HEK293 (cell line): Measurements from ENCODE around the gene BAG5.

Source experiments
- CTCF ChIA-PET: fragments of 350-600 bp; formaldehyde crosslinking; extraction: SDS; loops from one replicate; lab custom pipeline; 2021; ENCODE audit warnings: antibody characterized with exemption; lab: Yijun Ruan, JAX
- POLR2A ChIA-PET: fragments of 300-600 bp; formaldehyde crosslinking; extraction: SDS; loops from one replicate; lab custom pipeline; 2020; ENCODE audit warnings: antibody characterized with exemption, inconsistent platforms; lab: Yijun Ruan, JAX
- H3K27ac ChIP-seq: fragments of 200-500 bp; sonication (Bioruptor generic); 2 replicates; pipeline ENCODE4 v1.5.1; 2014; ENCODE audit warnings: low read depth, low read length, control low read depth, inconsistent platforms; ENCODE audit errors: extremely low read depth
- H3K36me3 ChIP-seq, 2 experiments: fragments of 200-500 bp in 1 of 2; sonication (Bioruptor generic) in 1 of 2; 1 replicate in 1 of 2; 2 replicates in 1 of 2; pipeline ENCODE4 v1.5.1; 2014 to 2017; ENCODE audit warnings: inconsistent platforms in 2 of 2, low read length in 2 of 2; ENCODE audit not compliant: control insufficient read depth in 2 of 2, insufficient read depth in 1 of 2
- H3K4me1 ChIP-seq: fragments of 200-500 bp; sonication (Bioruptor generic); 2 replicates; pipeline ENCODE4 v1.5.1; 2014; ENCODE audit warnings: mild to moderate bottlenecking, low read length, inconsistent platforms; ENCODE audit not compliant: control insufficient read depth, insufficient read depth
- H3K4me3 ChIP-seq: 2 replicates; pipeline ENCODE4 v1.5.1; 2011; ENCODE audit warnings: low read depth, mild to moderate bottlenecking, control low read depth, low read length, moderate library complexity
- H3K9me3 ChIP-seq: fragments of 200-500 bp; sonication (Bioruptor generic); 2 replicates; pipeline ENCODE4 v1.5.1; 2014; ENCODE audit warnings: low read depth, low read length, inconsistent platforms; ENCODE audit not compliant: control insufficient read depth, insufficient read depth
- KLF10 ChIP-seq: fragments of 450-650 bp; IDR thresholded peaks from 2 replicates; pipeline ENCODE4 v1.5.1; 2018; ENCODE audit warnings: missing biosample characterization, mild to moderate bottlenecking, missing genetic modification characterization
- KLF16 ChIP-seq: fragments of 450-650 bp; formaldehyde crosslinking; IDR thresholded peaks from 2 replicates; pipeline ENCODE4 v1.5.1; 2017; ENCODE audit warnings: missing biosample characterization, missing genetic modification characterization
- KLF9 ChIP-seq: fragments of 450-650 bp; formaldehyde crosslinking; IDR thresholded peaks from 2 replicates; pipeline ENCODE4 v1.5.1; 2016; ENCODE audit warnings: missing biosample characterization, missing genetic modification characterization, low read depth
- SP3 ChIP-seq: fragments of 450-650 bp; formaldehyde crosslinking; IDR thresholded peaks from 2 replicates; pipeline ENCODE4 v1.5.1; 2016; ENCODE audit warnings: missing biosample characterization, missing genetic modification characterization
- ZBTB17 ChIP-seq: fragments of 450-650 bp; formaldehyde crosslinking; IDR thresholded peaks from 2 replicates; pipeline ENCODE4 v1.5.1; 2016; ENCODE audit warnings: missing biosample characterization, missing genetic modification characterization
- ZBTB7A ChIP-seq: fragments of 450-650 bp; formaldehyde crosslinking; IDR thresholded peaks from 2 replicates; pipeline ENCODE4 v1.5.1; 2016; ENCODE audit warnings: low read depth, missing biosample characterization, missing genetic modification characterization
- ZFHX2 ChIP-seq: fragments of 450-650 bp; formaldehyde crosslinking; conservative IDR thresholded peaks from 2 replicates; pipeline ENCODE4 v1.5.1; 2016; ENCODE audit warnings: missing biosample characterization, missing genetic modification characterization
- ZFP37 ChIP-seq: fragments of 450-650 bp; formaldehyde crosslinking; IDR thresholded peaks from 2 replicates; pipeline ENCODE4 v1.5.1; 2016; ENCODE audit warnings: missing biosample characterization, missing genetic modification characterization
- ZIC2 ChIP-seq: fragments of 450-650 bp; formaldehyde crosslinking; IDR thresholded peaks from 2 replicates; pipeline ENCODE4 v1.5.1; 2016; ENCODE audit warnings: missing biosample characterization, missing genetic modification characterization
- ZNF10 ChIP-seq: fragments of 450-650 bp; formaldehyde crosslinking; IDR thresholded peaks from 2 replicates; pipeline ENCODE4 v1.5.1; 2017; ENCODE audit warnings: missing biosample characterization, missing genetic modification characterization
- ZNF266 ChIP-seq: fragments of 450-650 bp; formaldehyde crosslinking; IDR thresholded peaks from 2 replicates; pipeline ENCODE4 v1.5.1; 2016; ENCODE audit warnings: missing biosample characterization, missing genetic modification characterization, low read depth
- ZNF292 ChIP-seq: fragments of 450-650 bp; formaldehyde crosslinking; IDR thresholded peaks from 2 replicates; pipeline ENCODE4 v1.5.1; 2016; ENCODE audit warnings: low read depth, missing biosample characterization, missing genetic modification characterization, borderline replicate concordance
- ZNF510 ChIP-seq: fragments of 450-650 bp; formaldehyde crosslinking; IDR thresholded peaks from 2 replicates; pipeline ENCODE4 v1.5.1; 2018; ENCODE audit warnings: mild to moderate bottlenecking, missing genetic modification characterization, missing biosample characterization; ENCODE audit not compliant: insufficient replicate concordance
- ZNF529 ChIP-seq: fragments of 450-650 bp; formaldehyde crosslinking; IDR thresholded peaks from 2 replicates; pipeline ENCODE4 v1.5.1; 2017; ENCODE audit warnings: missing genetic modification characterization, missing biosample characterization; ENCODE audit not compliant: insufficient replicate concordance
- ZNF624 ChIP-seq: fragments of 450-650 bp; formaldehyde crosslinking; IDR thresholded peaks from 2 replicates; pipeline ENCODE4 v1.5.1; 2017; ENCODE audit warnings: missing biosample characterization, missing genetic modification characterization
- TF ChIP-seq, protein P1 (sequence below): fragments of 450-650 bp; formaldehyde crosslinking; IDR thresholded peaks from 2 replicates; pipeline ENCODE4 v1.5.1; 2016; ENCODE audit warnings: missing biosample characterization, missing genetic modification characterization
- TF ChIP-seq, protein P2 (sequence below): fragments of 450-650 bp; formaldehyde crosslinking; IDR thresholded peaks from 2 replicates; pipeline ENCODE4 v1.5.1; 2016; ENCODE audit warnings: missing biosample characterization, missing genetic modification characterization, low read depth
- TF ChIP-seq, protein P3 (sequence below): fragments of 450-650 bp; formaldehyde crosslinking; IDR thresholded peaks from 2 replicates; pipeline ENCODE4 v1.5.1; 2017; ENCODE audit warnings: missing biosample characterization, missing genetic modification characterization
- TF ChIP-seq, protein P4 (sequence below): fragments of 450-650 bp; formaldehyde crosslinking; IDR thresholded peaks from 2 replicates; pipeline ENCODE4 v1.5.1; 2016; ENCODE audit warnings: missing biosample characterization, missing genetic modification characterization
- TF ChIP-seq, protein P5 (sequence below): fragments of 450-650 bp; formaldehyde crosslinking; IDR thresholded peaks from 2 replicates; pipeline ENCODE4 v1.5.1; 2016; ENCODE audit warnings: missing biosample characterization, missing genetic modification characterization
- TF ChIP-seq, protein P6 (sequence below): fragments of 450-650 bp; IDR thresholded peaks from 2 replicates; pipeline ENCODE4 v1.5.1; 2018; ENCODE audit warnings: missing biosample characterization, missing genetic modification characterization

The BAG5 gene

DNA sequence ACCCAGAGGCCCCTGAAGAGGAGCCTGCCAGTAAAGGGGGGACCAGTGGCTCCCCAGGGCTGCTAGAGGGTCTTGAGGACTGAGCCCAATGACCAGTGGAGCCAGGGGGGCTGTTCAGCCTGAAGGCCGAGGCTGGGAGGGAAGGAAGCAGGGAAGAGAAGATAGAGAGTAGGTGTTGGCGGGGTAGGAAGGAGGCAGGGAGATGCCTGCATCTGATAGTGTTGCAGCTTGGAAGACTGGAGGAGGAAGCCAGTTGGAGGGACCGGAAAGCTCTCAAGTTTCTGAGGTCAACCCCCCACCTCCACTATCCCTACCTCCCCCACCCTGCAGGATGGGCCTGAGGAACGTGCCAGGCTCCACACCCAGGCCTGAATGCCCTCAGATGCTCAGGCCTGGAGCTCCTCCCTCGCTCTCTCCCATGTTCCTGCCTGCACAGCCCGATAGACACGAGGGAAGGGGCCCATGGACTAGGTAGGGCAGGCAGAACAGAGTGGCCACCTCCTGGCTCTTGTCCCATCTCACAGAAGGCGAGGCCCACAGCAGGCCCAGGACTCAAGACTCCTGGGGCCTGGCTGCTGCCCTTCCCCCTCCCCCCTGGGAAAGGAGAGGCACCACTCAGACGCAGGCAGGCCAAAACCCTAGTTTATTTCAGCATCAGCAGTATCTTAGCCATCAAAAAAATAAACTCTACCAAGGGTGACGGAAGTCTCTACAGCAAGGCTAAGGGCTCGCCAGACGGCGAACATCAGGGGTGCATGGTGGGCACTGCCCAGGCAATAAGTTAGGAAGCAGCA lies 43.2 kb downstream of the BAG5 start (continued):
- TF ChIP-seq, protein P1, sequence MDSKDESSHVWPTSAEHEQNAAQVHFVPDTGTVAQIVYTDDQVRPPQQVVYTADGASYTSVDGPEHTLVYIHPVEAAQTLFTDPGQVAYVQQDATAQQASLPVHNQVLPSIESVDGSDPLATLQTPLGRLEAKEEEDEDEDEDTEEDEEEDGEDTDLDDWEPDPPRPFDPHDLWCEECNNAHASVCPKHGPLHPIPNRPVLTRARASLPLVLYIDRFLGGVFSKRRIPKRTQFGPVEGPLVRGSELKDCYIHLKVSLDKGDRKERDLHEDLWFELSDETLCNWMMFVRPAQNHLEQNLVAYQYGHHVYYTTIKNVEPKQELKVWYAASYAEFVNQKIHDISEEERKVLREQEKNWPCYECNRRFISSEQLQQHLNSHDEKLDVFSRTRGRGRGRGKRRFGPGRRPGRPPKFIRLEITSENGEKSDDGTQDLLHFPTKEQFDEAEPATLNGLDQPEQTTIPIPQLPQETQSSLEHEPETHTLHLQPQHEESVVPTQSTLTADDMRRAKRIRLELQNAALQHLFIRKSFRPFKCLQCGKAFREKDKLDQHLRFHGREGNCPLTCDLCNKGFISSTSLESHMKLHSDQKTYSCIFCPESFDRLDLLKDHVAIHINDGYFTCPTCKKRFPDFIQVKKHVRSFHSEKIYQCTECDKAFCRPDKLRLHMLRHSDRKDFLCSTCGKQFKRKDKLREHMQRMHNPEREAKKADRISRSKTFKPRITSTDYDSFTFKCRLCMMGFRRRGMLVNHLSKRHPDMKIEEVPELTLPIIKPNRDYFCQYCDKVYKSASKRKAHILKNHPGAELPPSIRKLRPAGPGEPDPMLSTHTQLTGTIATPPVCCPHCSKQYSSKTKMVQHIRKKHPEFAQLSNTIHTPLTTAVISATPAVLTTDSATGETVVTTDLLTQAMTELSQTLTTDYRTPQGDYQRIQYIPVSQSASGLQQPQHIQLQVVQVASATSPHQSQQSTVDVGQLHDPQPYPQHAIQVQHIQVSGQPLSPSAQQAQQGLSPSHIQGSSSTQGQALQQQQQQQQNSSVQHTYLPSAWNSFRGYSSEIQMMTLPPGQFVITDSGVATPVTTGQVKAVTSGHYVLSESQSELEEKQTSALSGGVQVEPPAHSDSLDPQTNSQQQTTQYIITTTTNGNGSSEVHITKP (tag by site-specific recombination) = peak; percentile 86
- TF ChIP-seq, protein P2, sequence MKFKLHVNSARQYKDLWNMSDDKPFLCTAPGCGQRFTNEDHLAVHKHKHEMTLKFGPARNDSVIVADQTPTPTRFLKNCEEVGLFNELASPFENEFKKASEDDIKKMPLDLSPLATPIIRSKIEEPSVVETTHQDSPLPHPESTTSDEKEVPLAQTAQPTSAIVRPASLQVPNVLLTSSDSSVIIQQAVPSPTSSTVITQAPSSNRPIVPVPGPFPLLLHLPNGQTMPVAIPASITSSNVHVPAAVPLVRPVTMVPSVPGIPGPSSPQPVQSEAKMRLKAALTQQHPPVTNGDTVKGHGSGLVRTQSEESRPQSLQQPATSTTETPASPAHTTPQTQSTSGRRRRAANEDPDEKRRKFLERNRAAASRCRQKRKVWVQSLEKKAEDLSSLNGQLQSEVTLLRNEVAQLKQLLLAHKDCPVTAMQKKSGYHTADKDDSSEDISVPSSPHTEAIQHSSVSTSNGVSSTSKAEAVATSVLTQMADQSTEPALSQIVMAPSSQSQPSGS (tag by site-specific recombination) = no peak
- TF ChIP-seq ZNF529 (tag by site-specific recombination) (no peak), ZNF292 (tag by site-specific recombination) (no peak), ZNF510 (tag by site-specific recombination) (no peak)
- TF ChIP-seq, protein P3, sequence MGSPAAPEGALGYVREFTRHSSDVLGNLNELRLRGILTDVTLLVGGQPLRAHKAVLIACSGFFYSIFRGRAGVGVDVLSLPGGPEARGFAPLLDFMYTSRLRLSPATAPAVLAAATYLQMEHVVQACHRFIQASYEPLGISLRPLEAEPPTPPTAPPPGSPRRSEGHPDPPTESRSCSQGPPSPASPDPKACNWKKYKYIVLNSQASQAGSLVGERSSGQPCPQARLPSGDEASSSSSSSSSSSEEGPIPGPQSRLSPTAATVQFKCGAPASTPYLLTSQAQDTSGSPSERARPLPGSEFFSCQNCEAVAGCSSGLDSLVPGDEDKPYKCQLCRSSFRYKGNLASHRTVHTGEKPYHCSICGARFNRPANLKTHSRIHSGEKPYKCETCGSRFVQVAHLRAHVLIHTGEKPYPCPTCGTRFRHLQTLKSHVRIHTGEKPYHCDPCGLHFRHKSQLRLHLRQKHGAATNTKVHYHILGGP (tag by site-specific recombination) = no peak

DNA sequence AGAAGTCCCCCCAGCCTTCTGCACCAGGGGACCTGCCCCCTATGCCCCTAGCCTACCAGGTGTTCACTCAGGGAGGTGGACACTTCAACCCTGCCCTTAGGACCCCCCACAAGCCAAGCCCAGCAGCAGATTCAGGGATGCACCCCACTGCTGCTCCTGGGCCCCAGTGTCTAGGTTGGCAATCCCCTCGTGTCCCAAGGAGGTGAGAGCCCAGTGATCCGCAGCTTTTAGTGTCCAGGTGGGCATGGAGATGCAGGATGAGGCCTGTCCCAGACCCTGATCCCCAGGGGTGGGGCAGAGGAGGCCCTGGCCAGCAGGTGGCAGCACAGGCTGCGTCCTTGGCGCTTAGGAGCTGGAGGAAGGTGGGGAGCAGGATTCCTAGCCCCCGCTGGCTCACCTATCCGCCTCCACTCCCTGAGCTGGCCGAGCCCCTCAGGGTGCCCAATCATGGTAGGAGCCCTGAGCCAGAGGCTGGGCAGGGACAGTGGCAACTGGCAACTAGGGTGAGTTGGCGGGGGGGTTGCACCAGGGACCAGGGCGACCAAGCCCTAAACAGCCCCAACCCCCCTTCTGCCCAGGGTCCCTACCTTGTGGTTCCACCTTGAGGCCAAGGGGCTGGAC lies 43.9 kb downstream of the BAG5 start:
- H3K9me3 ChIP-seq = no peaks in the 10 kb centered on the region
- peaks cover 15% of the 10 kb centered on the region for H3K4me1 ChIP-seq
- peak overlapping the region; percentile 99 for H3K27ac ChIP-seq
- peaks cover 0 to 33% of the 10 kb centered on the region in 2 experiments; a peak in 1 of 3 replicates for H3K36me3 ChIP-seq
- POLR2A ChIA-PET = interaction anchor here (0.7 to 2.7 kb wide), 12 partner anchors 10 to 186 kb away, joined by 3 to 24 read pairs (median 4); partner anchors contain the start of genes EIF5 and TRMT61A
- CTCF ChIA-PET = interaction anchor here (0.7 to 3.9 kb wide), 22 partner anchors 8 to 386 kb away, joined by 3 to 48 read pairs (median 4); partner anchors contain the start of gene TRMT61A
- no peak overlapping the region for H3K4me3 ChIP-seq
- TF ChIP-seq KLF16 (tag by site-specific recombination) (peak; percentile 70), ZNF624 (tag by site-specific recombination) (no peak), KLF9 (peak; percentile 36; the same call in 1 of the 2 replicates), SP3 (tag by site-specific recombination) (peak; percentile 6; the same call in 1 of the 2 replicates), ZBTB7A (tag by site-specific recombination) (no peak; the same call in 1 of the 2 replicates), ZIC2 (tag by site-specific recombination) (peak; percentile 74), ZNF266 (tag by site-specific recombination) (no peak), ZFP37 (tag by site-specific recombination) (no peak), ZBTB17 (tag by site-specific recombination) (no peak), ZFHX2 (tag by site-specific recombination) (no peak), ZNF10 (tag by site-specific recombination) (no peak), KLF10 (tag by site-specific recombination) (peak; percentile 79)
- TF ChIP-seq, protein P4, sequence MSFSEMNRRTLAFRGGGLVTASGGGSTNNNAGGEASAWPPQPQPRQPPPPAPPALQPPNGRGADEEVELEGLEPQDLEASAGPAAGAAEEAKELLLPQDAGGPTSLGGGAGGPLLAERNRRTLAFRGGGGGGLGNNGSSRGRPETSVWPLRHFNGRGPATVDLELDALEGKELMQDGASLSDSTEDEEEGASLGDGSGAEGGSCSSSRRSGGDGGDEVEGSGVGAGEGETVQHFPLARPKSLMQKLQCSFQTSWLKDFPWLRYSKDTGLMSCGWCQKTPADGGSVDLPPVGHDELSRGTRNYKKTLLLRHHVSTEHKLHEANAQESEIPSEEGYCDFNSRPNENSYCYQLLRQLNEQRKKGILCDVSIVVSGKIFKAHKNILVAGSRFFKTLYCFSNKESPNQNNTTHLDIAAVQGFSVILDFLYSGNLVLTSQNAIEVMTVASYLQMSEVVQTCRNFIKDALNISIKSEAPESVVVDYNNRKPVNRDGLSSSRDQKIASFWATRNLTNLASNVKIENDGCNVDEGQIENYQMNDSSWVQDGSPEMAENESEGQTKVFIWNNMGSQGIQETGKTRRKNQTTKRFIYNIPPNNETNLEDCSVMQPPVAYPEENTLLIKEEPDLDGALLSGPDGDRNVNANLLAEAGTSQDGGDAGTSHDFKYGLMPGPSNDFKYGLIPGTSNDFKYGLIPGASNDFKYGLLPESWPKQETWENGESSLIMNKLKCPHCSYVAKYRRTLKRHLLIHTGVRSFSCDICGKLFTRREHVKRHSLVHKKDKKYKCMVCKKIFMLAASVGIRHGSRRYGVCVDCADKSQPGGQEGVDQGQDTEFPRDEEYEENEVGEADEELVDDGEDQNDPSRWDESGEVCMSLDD = peak; percentile 91
- TF ChIP-seq, protein P5, sequence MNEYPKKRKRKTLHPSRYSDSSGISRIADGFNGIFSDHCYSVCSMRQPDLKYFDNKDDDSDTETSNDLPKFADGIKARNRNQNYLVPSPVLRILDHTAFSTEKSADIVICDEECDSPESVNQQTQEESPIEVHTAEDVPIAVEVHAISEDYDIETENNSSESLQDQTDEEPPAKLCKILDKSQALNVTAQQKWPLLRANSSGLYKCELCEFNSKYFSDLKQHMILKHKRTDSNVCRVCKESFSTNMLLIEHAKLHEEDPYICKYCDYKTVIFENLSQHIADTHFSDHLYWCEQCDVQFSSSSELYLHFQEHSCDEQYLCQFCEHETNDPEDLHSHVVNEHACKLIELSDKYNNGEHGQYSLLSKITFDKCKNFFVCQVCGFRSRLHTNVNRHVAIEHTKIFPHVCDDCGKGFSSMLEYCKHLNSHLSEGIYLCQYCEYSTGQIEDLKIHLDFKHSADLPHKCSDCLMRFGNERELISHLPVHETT = peak; percentile 23; the same call in 1 of the 2 replicates
- TF ChIP-seq, protein P6, sequence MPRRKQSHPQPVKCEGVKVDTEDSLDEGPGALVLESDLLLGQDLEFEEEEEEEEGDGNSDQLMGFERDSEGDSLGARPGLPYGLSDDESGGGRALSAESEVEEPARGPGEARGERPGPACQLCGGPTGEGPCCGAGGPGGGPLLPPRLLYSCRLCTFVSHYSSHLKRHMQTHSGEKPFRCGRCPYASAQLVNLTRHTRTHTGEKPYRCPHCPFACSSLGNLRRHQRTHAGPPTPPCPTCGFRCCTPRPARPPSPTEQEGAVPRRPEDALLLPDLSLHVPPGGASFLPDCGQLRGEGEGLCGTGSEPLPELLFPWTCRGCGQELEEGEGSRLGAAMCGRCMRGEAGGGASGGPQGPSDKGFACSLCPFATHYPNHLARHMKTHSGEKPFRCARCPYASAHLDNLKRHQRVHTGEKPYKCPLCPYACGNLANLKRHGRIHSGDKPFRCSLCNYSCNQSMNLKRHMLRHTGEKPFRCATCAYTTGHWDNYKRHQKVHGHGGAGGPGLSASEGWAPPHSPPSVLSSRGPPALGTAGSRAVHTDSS (tag by site-specific recombination) = 0 out of 2 replicates have a peak, but pooled peaks have one; percentile 27
